GM12878 (cell line): Measurements from ENCODE around the gene PITPNC1. TPM values are rescaled to one million over a fixed set of nuclear protein-coding genes. Genes with fewer than 3 reads are reported as not detected.

Experiments used
- BCL11A ChIP-seq: IDR thresholded peaks from 2 replicates; pipeline ENCODE4 v1.6.1; 2011; ENCODE audit warnings: low read depth, low read length
- BRCA1 ChIP-seq: IDR thresholded peaks from 2 replicates; pipeline ENCODE4 v1.6.1; 2011; ENCODE audit warnings: low read depth, low read length, improper control_type of control experiment
- CBFB ChIP-seq: IDR thresholded peaks from 2 replicates; pipeline ENCODE4 v1.6.1; 2016; ENCODE audit warnings: antibody characterized with exemption, low read depth
- CREM ChIP-seq: IDR thresholded peaks from 2 replicates; pipeline ENCODE4 v1.6.1; 2014; ENCODE audit warnings: antibody characterized with exemption, low read depth
- FOS ChIP-seq: IDR thresholded peaks from 3 replicates; pipeline ENCODE4 v1.6.1; 2011; ENCODE audit warnings: borderline replicate concordance; ENCODE audit not compliant: insufficient read length; ENCODE audit errors: extremely low read depth
- IKZF2 ChIP-seq, 2 experiments: fragments of 450-650 bp; IDR thresholded peaks; 2 replicates each; pipeline ENCODE4 v1.6.1; 2017; ENCODE audit warnings: mild to moderate bottlenecking in 2 of 2, moderate library complexity in 2 of 2
- IRF4 ChIP-seq: IDR thresholded peaks from 2 replicates; pipeline ENCODE4 v1.6.1; 2011; ENCODE audit warnings: low read depth, low read length
- JUNB ChIP-seq: IDR thresholded peaks from 2 replicates; pipeline ENCODE4 v1.6.1; 2016; ENCODE audit warnings: antibody characterized with exemption, mild to moderate bottlenecking
- JUND ChIP-seq: IDR thresholded peaks from 2 replicates; pipeline ENCODE4 v1.6.1; 2012; ENCODE audit warnings: low read depth, mild to moderate bottlenecking, low read length, improper control_type of control experiment, moderate library complexity
- MEF2B ChIP-seq: fragments of 450-650 bp; IDR thresholded peaks from 2 replicates; pipeline ENCODE4 v1.6.1; 2018; ENCODE audit warnings: mild to moderate bottlenecking, moderate library complexity; ENCODE audit not compliant: partially characterized antibody, poor library complexity, severe bottlenecking
- MXI1 ChIP-seq: fragments of 150-350 bp; IDR thresholded peaks from 2 replicates; pipeline ENCODE4 v1.6.1; 2011; ENCODE audit warnings: low read depth, mild to moderate bottlenecking, inconsistent platforms, low read length, improper control_type of control experiment
- SPI1 ChIP-seq: IDR thresholded peaks from 2 replicates; pipeline ENCODE4 v1.6.1; 2011; ENCODE audit warnings: low read depth, mild to moderate bottlenecking, low read length, moderate library complexity, borderline replicate concordance; ENCODE audit not compliant: insufficient read depth
- STAT3 ChIP-seq: IDR thresholded peaks from 2 replicates; pipeline ENCODE4 v1.6.1; 2011; ENCODE audit warnings: low read depth, low read length, improper control_type of control experiment
- SUPT20H ChIP-seq: IDR thresholded peaks from 2 replicates; pipeline ENCODE4 v1.6.1; 2011; ENCODE audit warnings: low read depth, mild to moderate bottlenecking, low read length, moderate library complexity, borderline replicate concordance; ENCODE audit not compliant: control insufficient read depth
- ZBED1 ChIP-seq: IDR thresholded peaks from 2 replicates; pipeline ENCODE4 v1.6.1; 2016; ENCODE audit warnings: borderline replicate concordance
- ZNF217 ChIP-seq: fragments of 450-650 bp; IDR thresholded peaks from 2 replicates; pipeline ENCODE4 v1.6.1; 2017; ENCODE audit warnings: antibody characterized with exemption, mild to moderate bottlenecking
- ZNF24 ChIP-seq: fragments of 450-650 bp; IDR thresholded peaks from 2 replicates; pipeline ENCODE4 v1.6.1; 2017; ENCODE audit warnings: antibody characterized with exemption, mild to moderate bottlenecking
- polyA plus RNA-seq, 11 experiments: library from polyadenylated mRNA; depleted of rRNA in 4 of 11; unstranded in 6 of 11; stranded (reverse) in 5 of 11; fragments of >200 nt; fragmentation: Nextera tagmentation in 4 of 11; fragmentation: Illumina TruSeq in 1 of 11; extraction: Ambion mirVana in 4 of 11; extraction: Trizol in 1 of 11; gene quantifications; 1 replicate in 1 of 11; 2 replicates in 10 of 11; pipeline versions ENCODE4 v1.2.1 to v1.2.3, GENCODE V29; 2011 to 2016; ENCODE audit warnings: inconsistent platforms in 2 of 11, missing spikeins in 2 of 11, low read depth in 1 of 11
- total RNA-seq, 4 experiments: library from RNA; depleted of rRNA in 3 of 4; stranded (reverse); fragments of >200 nt in 3 of 4; fragmentation: Illumina TruSeq in 1 of 4; extraction: Trizol in 1 of 4; gene quantifications; 2 replicates each; pipeline versions ENCODE4 v1.2.1 to v1.2.3, GENCODE V29; 2013 to 2021
- TF ChIP-seq, protein P1 (sequence below): fragments of 450-650 bp; IDR thresholded peaks from 2 replicates; pipeline ENCODE4 v1.6.1; 2017; ENCODE audit warnings: mild to moderate bottlenecking
- TF ChIP-seq, protein P2 (sequence below): fragments of 450-650 bp; IDR thresholded peaks from 2 replicates; pipeline ENCODE4 v1.6.1; 2017; ENCODE audit warnings: low read depth, mild to moderate bottlenecking, moderate library complexity
- TF ChIP-seq, protein P3 (sequence below): IDR thresholded peaks from 2 replicates; pipeline ENCODE4 v1.6.1; 2011; ENCODE audit warnings: low read depth, mild to moderate bottlenecking, low read length, moderate library complexity, borderline replicate concordance; ENCODE audit errors: extremely low read depth
- TF ChIP-seq, protein P4 (sequence below): fragments of 450-650 bp; IDR thresholded peaks from 2 replicates; pipeline ENCODE4 v1.6.1; 2016; ENCODE audit warnings: mild to moderate bottlenecking, moderate library complexity, borderline replicate concordance

PITPNC1 gene
- total and polyA plus RNA-seq, 10 of the 15 experiments (the other 5 are each of a cell fraction or from before 2014, with no cell fraction given): 12.2 to 62.4 (median 47.3) TPM

- no peak for TF ChIP-seq STAT3
- TF ChIP-seq IKZF2 (IDR thresholded peaks at IDR 0.05): peak; percentile 97 to 98
- peak; percentile 83 for TF ChIP-seq CBFB
- TF ChIP-seq ZNF217: peak; percentile 63; the same call in 1 of the 2 replicates
- 0 out of 2 replicates have a peak, but pooled peaks have one; percentile 18 for TF ChIP-seq JUND
- peak; percentile 37; the same call in 1 of the 2 replicates for TF ChIP-seq IRF4
- peak; percentile 83 for TF ChIP-seq JUNB
- TF ChIP-seq, protein P1, sequence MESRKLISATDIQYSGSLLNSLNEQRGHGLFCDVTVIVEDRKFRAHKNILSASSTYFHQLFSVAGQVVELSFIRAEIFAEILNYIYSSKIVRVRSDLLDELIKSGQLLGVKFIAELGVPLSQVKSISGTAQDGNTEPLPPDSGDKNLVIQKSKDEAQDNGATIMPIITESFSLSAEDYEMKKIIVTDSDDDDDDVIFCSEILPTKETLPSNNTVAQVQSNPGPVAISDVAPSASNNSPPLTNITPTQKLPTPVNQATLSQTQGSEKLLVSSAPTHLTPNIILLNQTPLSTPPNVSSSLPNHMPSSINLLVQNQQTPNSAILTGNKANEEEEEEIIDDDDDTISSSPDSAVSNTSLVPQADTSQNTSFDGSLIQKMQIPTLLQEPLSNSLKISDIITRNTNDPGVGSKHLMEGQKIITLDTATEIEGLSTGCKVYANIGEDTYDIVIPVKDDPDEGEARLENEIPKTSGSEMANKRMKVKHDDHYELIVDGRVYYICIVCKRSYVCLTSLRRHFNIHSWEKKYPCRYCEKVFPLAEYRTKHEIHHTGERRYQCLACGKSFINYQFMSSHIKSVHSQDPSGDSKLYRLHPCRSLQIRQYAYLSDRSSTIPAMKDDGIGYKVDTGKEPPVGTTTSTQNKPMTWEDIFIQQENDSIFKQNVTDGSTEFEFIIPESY: peak; percentile 17; the same call in 1 of the 2 replicates
- no peak for TF ChIP-seq MXI1
- peak; percentile 38; the same call in 1 of the 2 replicates for TF ChIP-seq CREM
- TF ChIP-seq MEF2B: peak; percentile 89
- 0 out of 2 replicates have a peak, but pooled peaks have one; percentile 51 for TF ChIP-seq ZNF24
- no peak for TF ChIP-seq BRCA1
- TF ChIP-seq ZBED1: peak; percentile 88
- TF ChIP-seq SPI1: peak; percentile 61; the same call in 1 of the 2 replicates
- TF ChIP-seq FOS: no peak
- TF ChIP-seq, protein P2, sequence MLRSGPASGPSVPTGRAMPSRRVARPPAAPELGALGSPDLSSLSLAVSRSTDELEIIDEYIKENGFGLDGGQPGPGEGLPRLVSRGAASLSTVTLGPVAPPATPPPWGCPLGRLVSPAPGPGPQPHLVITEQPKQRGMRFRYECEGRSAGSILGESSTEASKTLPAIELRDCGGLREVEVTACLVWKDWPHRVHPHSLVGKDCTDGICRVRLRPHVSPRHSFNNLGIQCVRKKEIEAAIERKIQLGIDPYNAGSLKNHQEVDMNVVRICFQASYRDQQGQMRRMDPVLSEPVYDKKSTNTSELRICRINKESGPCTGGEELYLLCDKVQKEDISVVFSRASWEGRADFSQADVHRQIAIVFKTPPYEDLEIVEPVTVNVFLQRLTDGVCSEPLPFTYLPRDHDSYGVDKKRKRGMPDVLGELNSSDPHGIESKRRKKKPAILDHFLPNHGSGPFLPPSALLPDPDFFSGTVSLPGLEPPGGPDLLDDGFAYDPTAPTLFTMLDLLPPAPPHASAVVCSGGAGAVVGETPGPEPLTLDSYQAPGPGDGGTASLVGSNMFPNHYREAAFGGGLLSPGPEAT: peak; percentile 94
- TF ChIP-seq SUPT20H: no peak
- peak; percentile 75 for TF ChIP-seq BCL11A
- TF ChIP-seq, protein P3, sequence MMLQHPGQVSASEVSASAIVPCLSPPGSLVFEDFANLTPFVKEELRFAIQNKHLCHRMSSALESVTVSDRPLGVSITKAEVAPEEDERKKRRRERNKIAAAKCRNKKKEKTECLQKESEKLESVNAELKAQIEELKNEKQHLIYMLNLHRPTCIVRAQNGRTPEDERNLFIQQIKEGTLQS: no peak
- TF ChIP-seq, protein P4, sequence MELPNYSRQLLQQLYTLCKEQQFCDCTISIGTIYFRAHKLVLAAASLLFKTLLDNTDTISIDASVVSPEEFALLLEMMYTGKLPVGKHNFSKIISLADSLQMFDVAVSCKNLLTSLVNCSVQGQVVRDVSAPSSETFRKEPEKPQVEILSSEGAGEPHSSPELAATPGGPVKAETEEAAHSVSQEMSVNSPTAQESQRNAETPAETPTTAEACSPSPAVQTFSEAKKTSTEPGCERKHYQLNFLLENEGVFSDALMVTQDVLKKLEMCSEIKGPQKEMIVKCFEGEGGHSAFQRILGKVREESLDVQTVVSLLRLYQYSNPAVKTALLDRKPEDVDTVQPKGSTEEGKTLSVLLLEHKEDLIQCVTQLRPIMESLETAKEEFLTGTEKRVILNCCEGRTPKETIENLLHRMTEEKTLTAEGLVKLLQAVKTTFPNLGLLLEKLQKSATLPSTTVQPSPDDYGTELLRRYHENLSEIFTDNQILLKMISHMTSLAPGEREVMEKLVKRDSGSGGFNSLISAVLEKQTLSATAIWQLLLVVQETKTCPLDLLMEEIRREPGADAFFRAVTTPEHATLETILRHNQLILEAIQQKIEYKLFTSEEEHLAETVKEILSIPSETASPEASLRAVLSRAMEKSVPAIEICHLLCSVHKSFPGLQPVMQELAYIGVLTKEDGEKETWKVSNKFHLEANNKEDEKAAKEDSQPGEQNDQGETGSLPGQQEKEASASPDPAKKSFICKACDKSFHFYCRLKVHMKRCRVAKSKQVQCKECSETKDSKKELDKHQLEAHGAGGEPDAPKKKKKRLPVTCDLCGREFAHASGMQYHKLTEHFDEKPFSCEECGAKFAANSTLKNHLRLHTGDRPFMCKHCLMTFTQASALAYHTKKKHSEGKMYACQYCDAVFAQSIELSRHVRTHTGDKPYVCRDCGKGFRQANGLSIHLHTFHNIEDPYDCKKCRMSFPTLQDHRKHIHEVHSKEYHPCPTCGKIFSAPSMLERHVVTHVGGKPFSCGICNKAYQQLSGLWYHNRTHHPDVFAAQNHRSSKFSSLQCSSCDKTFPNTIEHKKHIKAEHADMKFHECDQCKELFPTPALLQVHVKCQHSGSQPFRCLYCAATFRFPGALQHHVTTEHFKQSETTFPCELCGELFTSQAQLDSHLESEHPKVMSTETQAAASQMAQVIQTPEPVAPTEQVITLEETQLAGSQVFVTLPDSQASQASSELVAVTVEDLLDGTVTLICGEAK: no peak
Measured at GRCh38 chr17:67431249-67432015, 54.4 kb downstream of the PITPNC1 start (continued).
